ENCODE data around the gene FAM118B. TPM values are rescaled to one million over a fixed set of nuclear protein-coding genes. Genes with fewer than 3 reads are reported as not detected.

FAM118B gene
- total RNA-seq, 2 experiments from 2014 or later, result 5.6 to 6.3 TPM

GRCh38 chr11:126311401-126312291 is 100.1 kb downstream of the FAM118B start:
- H3K27me3 Mint-ChIP-seq (ENCODE audit: low read depth), result no peaks in the 10 kb centered on the region
- H3K4me3 Mint-ChIP-seq, result no peak overlapping the region
- no peak for DNase-seq
- H3K36me3 Mint-ChIP-seq (ENCODE audit: low read depth), result peaks cover 35% of the 10 kb centered on the region
- H3K9me3 Mint-ChIP-seq, result peaks cover 10% of the 10 kb centered on the region
- H3K27ac Mint-ChIP-seq, result no peak overlapping the region
- CTCF ChIA-PET, result interaction anchor here (0.7 to 8.3 kb wide), 13 partner anchors 7 to 251 kb away, joined by 3 to 98 read pairs (median 7); partner anchors contain the start of gene ST3GAL4
- intact Hi-C loops (cut with micrococcal nuclease), result loop anchor here (10.0 kb wide), 1 partner anchor 683 kb away; no protein-coding TSS in a partner anchor
- peaks cover 15% of the 10 kb centered on the region for H3K4me1 Mint-ChIP-seq (ENCODE audit: low read depth)

Other genes with a start within 250 kb of the FAM118B start
- gene CDON, start 148.9 kb upstream of the FAM118B start, total RNA-seq, result 1 to 10 TPM; 2.6 to 3.5 TPM
- 10 to 100 TPM; 33.0 to 34.7 TPM for gene RPUSD4, start 132 bp upstream of the FAM118B start, total RNA-seq
- 100 to 1,000 TPM; 137 to 142 TPM for gene SRPRA, start 57.1 kb downstream of the FAM118B start, total RNA-seq
- gene FOXRED1, start 57.4 kb downstream of the FAM118B start, total RNA-seq, result 10 to 100 TPM; 41.2 to 48.6 TPM
- gene TIRAP, start 71.3 kb downstream of the FAM118B start, total RNA-seq, result 1 to 10 TPM; 2.7 to 3.5 TPM
- 10 to 100 TPM; 34.9 to 39.5 TPM for gene DCPS, start 92.3 kb downstream of the FAM118B start, total RNA-seq
- 1 to 10 TPM; 7.6 to 8.0 TPM for gene ST3GAL4, start 143.9 kb downstream of the FAM118B start, total RNA-seq